ENCODE measurements around the gene CDK15. TPM values are rescaled to one million over a fixed set of nuclear protein-coding genes. Genes with fewer than 3 reads are reported as not detected.

CDK15 gene
- total RNA-seq, 3 donors from 2014 or later = 0.33 to 4.6 (median 2.2) TPM

DNA sequence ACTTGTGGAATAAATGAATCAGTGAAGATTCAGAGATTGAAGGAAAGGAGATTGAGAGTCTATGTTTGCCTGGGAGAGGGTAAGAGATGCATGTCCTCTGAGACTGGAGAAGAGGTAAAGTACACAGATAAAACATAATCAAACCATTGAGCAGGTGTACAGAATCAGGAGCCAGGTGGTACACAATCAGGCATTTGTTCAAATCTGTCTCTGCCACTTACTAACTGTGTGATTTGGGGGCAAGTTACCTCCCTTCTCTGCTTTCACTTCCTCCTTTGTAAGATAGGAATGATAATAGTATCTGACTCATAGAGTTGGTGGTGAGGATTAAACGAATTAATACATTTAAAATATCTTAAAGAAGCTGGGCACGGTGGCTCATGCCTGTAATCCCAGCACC is 94.0 kb downstream of the CDK15 start:
- Histone ChIP-seq H3K4me3 (no peak overlapping the region), H3K36me3 (no peaks in the 10 kb centered on the region), H3K4me1 (no peaks in the 10 kb centered on the region), H3K27ac (no peak overlapping the region), H3K27me3 (no peaks in the 10 kb centered on the region), H3K9me3 (no peaks in the 10 kb centered on the region)
- TF ChIP-seq, protein P1, sequence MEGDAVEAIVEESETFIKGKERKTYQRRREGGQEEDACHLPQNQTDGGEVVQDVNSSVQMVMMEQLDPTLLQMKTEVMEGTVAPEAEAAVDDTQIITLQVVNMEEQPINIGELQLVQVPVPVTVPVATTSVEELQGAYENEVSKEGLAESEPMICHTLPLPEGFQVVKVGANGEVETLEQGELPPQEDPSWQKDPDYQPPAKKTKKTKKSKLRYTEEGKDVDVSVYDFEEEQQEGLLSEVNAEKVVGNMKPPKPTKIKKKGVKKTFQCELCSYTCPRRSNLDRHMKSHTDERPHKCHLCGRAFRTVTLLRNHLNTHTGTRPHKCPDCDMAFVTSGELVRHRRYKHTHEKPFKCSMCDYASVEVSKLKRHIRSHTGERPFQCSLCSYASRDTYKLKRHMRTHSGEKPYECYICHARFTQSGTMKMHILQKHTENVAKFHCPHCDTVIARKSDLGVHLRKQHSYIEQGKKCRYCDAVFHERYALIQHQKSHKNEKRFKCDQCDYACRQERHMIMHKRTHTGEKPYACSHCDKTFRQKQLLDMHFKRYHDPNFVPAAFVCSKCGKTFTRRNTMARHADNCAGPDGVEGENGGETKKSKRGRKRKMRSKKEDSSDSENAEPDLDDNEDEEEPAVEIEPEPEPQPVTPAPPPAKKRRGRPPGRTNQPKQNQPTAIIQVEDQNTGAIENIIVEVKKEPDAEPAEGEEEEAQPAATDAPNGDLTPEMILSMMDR (IDR thresholded peaks at IDR 0.05) = no peak
- TF ChIP-seq POLR2A (IDR thresholded peaks at IDR 0.05) (no peak), POLR2AphosphoS5 (IDR thresholded peaks at IDR 0.05) (no peak)
- no peak for DNase-seq (ENCODE audit: low spot score in 2 of 2)
- intact Hi-C loops (cut with DNase I; ENCODE audit: low total_unique reads) = no loop called here

DNA sequence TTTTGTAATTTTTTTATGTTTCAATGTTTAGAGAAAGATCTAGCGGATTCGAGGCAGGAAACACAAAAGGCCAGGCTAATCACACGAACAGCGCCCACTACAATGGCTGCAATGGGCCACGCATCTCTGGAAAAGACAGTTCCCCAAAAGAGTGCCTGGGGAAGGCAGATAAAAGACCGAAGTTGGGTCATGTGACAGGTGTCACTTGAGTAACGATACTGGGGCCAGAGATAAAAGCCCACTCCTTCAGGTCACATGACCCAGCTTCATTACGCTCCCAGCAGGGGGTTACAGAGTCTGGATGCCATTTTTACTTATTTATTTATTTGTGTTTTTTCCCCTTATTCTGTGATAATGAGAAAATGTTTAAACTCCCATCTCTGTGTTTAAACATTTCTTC is 95.4 kb downstream of the CDK15 start:
- Histone ChIP-seq H3K36me3 (no peaks in the 10 kb centered on the region), H3K4me1 (no peaks in the 10 kb centered on the region), H3K9me3 (no peaks in the 10 kb centered on the region), H3K27me3 (no peaks in the 10 kb centered on the region), H3K4me3 (no peak overlapping the region), H3K27ac (no peak overlapping the region)
- TF ChIP-seq POLR2A (IDR thresholded peaks at IDR 0.05) (no peak), POLR2AphosphoS5 (IDR thresholded peaks at IDR 0.05) (no peak)
- TF ChIP-seq, protein P1 (IDR thresholded peaks at IDR 0.05) = no peak
- no peak for DNase-seq (ENCODE audit: low spot score in 2 of 2)
- intact Hi-C loops (cut with DNase I; ENCODE audit: low total_unique reads) = no loop called here

DNA sequence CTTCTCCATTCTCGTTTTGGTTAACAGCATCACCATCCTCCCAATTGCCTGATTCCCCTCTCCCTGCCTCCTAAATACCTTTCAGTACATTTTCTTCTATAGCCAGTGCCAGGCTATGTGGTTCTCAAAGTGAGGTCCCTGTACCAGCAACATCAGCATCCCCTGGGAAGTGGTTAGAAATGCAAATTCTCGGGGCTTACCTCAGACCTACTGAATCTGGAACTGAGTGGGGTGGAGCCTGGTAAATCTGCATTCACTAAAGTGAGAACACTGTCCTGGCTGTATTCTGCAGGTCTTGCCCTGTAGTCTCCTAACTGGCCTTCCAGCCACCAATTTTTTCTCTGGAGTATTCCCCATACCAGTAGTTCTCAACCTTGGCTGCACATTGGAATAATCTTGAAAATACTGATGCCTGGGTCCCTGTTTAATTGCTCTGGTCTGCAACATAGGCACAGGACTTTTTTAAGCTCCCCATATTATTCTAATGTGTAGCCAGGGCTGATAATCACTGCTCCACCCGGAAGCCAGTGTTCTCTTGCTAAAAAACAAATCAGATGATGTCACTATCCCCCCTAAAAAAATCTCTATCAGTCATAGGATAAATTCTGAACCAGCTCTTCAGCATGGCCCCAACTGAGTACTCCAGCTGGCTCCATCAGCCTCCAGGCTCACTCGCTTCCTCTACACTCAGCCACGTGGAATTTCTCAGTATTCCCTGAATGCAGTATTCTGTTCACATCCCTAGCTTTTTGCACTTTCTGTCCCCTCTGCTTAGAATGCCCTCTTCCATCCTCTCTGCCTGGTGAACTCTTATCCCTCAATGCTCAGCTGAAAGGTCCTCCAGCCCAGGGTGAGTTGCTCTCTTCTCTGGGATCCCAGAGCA is 98.4 kb downstream of the CDK15 start:
- Histone ChIP-seq H3K36me3 (no peaks in the 10 kb centered on the region), H3K4me1 (no peaks in the 10 kb centered on the region), H3K27ac (no peak overlapping the region), H3K9me3 (no peaks in the 10 kb centered on the region), H3K27me3 (no peaks in the 10 kb centered on the region), H3K4me3 (no peak overlapping the region)
- DNase-seq (ENCODE audit: low spot score in 2 of 2) = no peak
- intact Hi-C loops (cut with DNase I; ENCODE audit: low total_unique reads) = no loop called here
- TF ChIP-seq POLR2AphosphoS5 (IDR thresholded peaks at IDR 0.05) (no peak), POLR2A (IDR thresholded peaks at IDR 0.05) (no peak)
- TF ChIP-seq, protein P1 (IDR thresholded peaks at IDR 0.05) = no peak

DNA sequence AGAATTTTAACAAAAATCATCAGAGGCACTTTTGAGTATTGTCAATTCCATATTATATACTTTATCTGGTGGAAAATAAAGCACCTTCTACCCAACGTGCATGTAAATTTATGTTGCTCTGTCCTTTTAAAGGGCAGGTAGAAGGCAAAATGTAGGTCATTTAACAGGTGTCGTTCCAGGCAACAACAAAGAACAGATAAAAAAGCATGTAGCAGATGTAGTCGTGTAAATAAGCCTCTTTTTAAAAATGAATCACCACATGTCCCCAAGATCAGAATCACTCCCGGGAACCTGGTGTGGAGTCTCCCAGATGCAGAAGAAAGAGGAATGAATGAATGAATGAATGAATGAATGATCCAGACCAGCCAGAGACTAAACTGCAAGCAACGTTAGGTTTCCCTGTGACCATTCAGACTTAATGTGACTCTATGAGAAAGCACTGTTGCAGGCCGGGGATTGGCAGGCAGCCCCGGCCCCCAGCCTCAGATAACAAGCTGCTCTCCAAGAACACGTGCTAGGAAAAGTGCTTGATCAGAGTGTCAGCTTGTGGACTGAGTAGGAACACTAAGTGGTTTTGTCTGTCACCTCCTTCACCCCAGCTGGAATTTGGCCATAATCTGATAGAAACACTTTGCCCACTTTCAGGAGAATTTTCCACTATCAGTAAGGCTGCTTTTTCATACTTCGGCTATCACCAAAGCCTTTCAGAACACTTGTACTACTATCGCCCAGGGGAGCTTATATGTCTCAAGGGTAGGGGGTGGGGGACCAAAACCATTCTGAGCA is 100.6 kb downstream of the CDK15 start:
- H3K27ac ChIP-seq = no peak overlapping the region
- TF ChIP-seq POLR2AphosphoS5 (IDR thresholded peaks at IDR 0.05) = no peak
- TF ChIP-seq, protein P1 (IDR thresholded peaks at IDR 0.05) = no peak
- no peak for TF ChIP-seq POLR2A (IDR thresholded peaks at IDR 0.05)
- no peak overlapping the region for H3K4me3 ChIP-seq
- H3K9me3 ChIP-seq = no peaks in the 10 kb centered on the region
- no peaks in the 10 kb centered on the region for H3K36me3 ChIP-seq
- no peaks in the 10 kb centered on the region for H3K27me3 ChIP-seq
- no peak for DNase-seq (ENCODE audit: low spot score in 2 of 2)
- H3K4me1 ChIP-seq = no peaks in the 10 kb centered on the region
- intact Hi-C loops (cut with DNase I; ENCODE audit: low total_unique reads) = no loop called here

DNA sequence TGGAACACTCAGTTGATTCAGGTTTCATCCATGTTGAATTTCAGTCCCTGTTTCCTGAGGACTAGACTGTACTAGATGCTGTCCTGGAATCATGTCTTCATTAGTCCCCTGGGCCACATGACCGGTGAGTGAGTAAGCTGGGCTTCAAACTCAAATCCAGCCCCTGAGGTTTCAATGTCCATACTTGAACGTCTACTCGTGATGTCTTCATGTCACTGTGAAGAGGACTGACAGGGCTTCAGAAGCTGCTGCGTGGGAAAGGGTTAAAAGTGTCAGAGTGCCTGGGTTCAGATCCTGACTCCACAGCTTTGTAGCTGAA is 101.2 kb downstream of the CDK15 start:
- DNase-seq (ENCODE audit: low spot score in 2 of 2) = no peak
- TF ChIP-seq POLR2A (IDR thresholded peaks at IDR 0.05) = no peak
- no peak for TF ChIP-seq POLR2AphosphoS5 (IDR thresholded peaks at IDR 0.05)
- TF ChIP-seq, protein P1 (IDR thresholded peaks at IDR 0.05) = no peak
- intact Hi-C loops (cut with DNase I; ENCODE audit: low total_unique reads) = no loop called here
- Histone ChIP-seq H3K27ac (no peak overlapping the region), H3K4me3 (no peak overlapping the region), H3K27me3 (no peaks in the 10 kb centered on the region), H3K9me3 (no peaks in the 10 kb centered on the region), H3K36me3 (no peaks in the 10 kb centered on the region), H3K4me1 (no peaks in the 10 kb centered on the region)
